Lung (tissue), 12 donors: Measurements from ENCODE around the gene LMO3. TPM values are rescaled to one million over a fixed set of nuclear protein-coding genes. Genes with fewer than 3 reads are reported as not detected.

Experiments used
- ATAC-seq: fragments of 200-7000 bp; cut with Tn5 transposase; one replicate; pipeline ENCODE4 v1.9.1; 2020; ENCODE audit warnings: moderate number of reproducible peaks; ENCODE audit not compliant: insufficient read depth, low FRiP score
- DNase-seq, 3 donors: peaks; one replicate each; pipeline ENCODE4 v3.0.0-alpha.2; 2013 to 2017
- H3K27ac ChIP-seq, 2 donors: one replicate each; pipeline ENCODE4 v1.5.1; 2013; ENCODE audit warnings: mild to moderate bottlenecking in 2 of 2, moderate library complexity in 2 of 2, control low read depth in 1 of 2, inconsistent platforms in 1 of 2, low read depth in 1 of 2, low read length in 1 of 2
- H3K27me3 ChIP-seq, 3 donors: one replicate each; pipeline ENCODE4 v1.5.1; 2013; ENCODE audit warnings: low read length in 2 of 3; ENCODE audit not compliant: control insufficient read depth in 3 of 3, insufficient read depth in 3 of 3
- H3K36me3 ChIP-seq, 4 donors: one replicate each; pipeline ENCODE4 v1.5.1; 2013; ENCODE audit warnings: low read length in 4 of 4, mild to moderate bottlenecking in 1 of 4, moderate library complexity in 1 of 4; ENCODE audit not compliant: control insufficient read depth in 4 of 4, insufficient read depth in 4 of 4
- H3K4me1 ChIP-seq, 5 donors: one replicate each; pipeline ENCODE4 v1.5.1; 2013; ENCODE audit warnings: low read length in 5 of 5, mild to moderate bottlenecking in 2 of 5, moderate library complexity in 1 of 5; ENCODE audit not compliant: control insufficient read depth in 5 of 5, insufficient read depth in 5 of 5
- H3K4me3 ChIP-seq: one replicate; pipeline ENCODE4 v1.5.1; 2013; ENCODE audit warnings: mild to moderate bottlenecking, control low read depth, moderate library complexity
- H3K9ac ChIP-seq, 2 donors: one replicate each; pipeline ENCODE4 v1.5.1; 2013; ENCODE audit warnings: low read length in 2 of 2, control low read depth in 1 of 2; ENCODE audit not compliant: insufficient read depth in 1 of 2
- H3K9me3 ChIP-seq, 4 donors: one replicate each; pipeline ENCODE4 v1.5.1; 2013; ENCODE audit warnings: low read length in 3 of 4, mild to moderate bottlenecking in 1 of 4, moderate library complexity in 1 of 4; ENCODE audit not compliant: control insufficient read depth in 4 of 4, insufficient read depth in 3 of 4
- WGBS, 2 donors: extraction: QIAGEN DNeasy Blood & Tissue Kit; methylation state at CpG; one replicate each; pipeline ENCODE4 v1.1.7; 2013; 5-methylcytosine and 5-hydroxymethylcytosine counted together
- polyA plus RNA-seq, 2 donors: library from polyadenylated mRNA; stranded (reverse); fragments of 200-250 nt; gene quantifications; one replicate each; pipeline ENCODE4 v1.2.1, GENCODE V29; 2013
- total RNA-seq, 2 donors: library from RNA; depleted of rRNA in 1 of 2; stranded (reverse); fragments of >200 nt in 1 of 2; gene quantifications; one replicate each; pipeline ENCODE4 v1.2.1, GENCODE V29; 2014 to 2021
- TF ChIP-seq, protein P1 (sequence below): IDR thresholded peaks from 2 replicates; pipeline ENCODE4 v1.5.1; 2012; ENCODE audit warnings: mild to moderate bottlenecking; ENCODE audit errors: control extremely low read depth, extremely low read depth
- donor health status: control.
- donor health status: control.
- donor health status: Bipolar disorder and iron deficiency.
- donor health status: healthy.
- donor health status: DM: yes; HTN: yes; CAD: no.

Gene LMO3
- total and polyA plus RNA-seq, 4 donors, result 54.0 to 176 (median 137) TPM

DNA sequence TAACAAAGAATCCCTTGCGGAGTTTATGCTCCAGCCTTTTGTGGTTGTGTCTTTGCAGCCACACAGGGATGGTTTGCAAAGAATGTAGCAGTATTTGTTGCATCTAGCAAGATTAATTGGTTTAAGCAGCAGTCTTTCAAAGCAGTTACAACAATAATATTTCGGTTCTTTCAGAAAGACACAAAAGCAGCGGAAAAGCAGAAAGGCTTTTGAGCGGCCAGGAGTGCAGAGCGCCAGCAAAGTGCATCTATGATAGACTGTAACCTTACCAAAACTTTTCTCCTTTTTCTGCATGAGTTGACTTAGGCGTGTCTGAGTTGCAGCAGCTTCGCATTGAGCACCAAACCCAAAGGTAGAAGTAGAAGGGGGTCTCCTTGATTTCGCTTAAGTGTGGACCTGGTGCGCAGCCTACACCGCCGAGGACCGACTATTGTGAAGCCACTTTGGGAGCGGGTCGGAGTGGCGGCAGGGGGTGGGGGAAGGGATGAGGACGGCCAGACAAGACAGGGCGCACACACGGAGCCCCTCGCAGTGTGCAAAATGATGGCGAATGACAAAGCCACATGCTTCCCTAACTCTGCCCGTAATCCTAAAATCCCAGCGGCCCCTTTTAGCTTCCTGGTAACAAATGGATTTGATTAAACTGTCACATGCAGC, 1.2 kb downstream of the LMO3 start:
- Histone ChIP-seq H3K4me3 (peak overlapping the region; percentile 46), H3K36me3 (no peaks in the 10 kb centered on the region), H3K9ac (peak overlapping the region in 1 of 2 donors; percentile 23), H3K27me3 (peaks cover 0 to 41% (median 34%) of the 10 kb centered on the region in 3 donors), H3K9me3 (peaks cover 0 to 1% (median 0%) of the 10 kb centered on the region in 4 donors), H3K27ac (peak overlapping the region in 1 of 2 donors; percentile 80), H3K4me1 (peaks cover 0 to 31% (median 8%) of the 10 kb centered on the region in 5 donors)
- DNase-seq (peak in 2 of 3 donors; percentile 21 to 50), ATAC-seq (no peak)
- TF ChIP-seq, protein P1, sequence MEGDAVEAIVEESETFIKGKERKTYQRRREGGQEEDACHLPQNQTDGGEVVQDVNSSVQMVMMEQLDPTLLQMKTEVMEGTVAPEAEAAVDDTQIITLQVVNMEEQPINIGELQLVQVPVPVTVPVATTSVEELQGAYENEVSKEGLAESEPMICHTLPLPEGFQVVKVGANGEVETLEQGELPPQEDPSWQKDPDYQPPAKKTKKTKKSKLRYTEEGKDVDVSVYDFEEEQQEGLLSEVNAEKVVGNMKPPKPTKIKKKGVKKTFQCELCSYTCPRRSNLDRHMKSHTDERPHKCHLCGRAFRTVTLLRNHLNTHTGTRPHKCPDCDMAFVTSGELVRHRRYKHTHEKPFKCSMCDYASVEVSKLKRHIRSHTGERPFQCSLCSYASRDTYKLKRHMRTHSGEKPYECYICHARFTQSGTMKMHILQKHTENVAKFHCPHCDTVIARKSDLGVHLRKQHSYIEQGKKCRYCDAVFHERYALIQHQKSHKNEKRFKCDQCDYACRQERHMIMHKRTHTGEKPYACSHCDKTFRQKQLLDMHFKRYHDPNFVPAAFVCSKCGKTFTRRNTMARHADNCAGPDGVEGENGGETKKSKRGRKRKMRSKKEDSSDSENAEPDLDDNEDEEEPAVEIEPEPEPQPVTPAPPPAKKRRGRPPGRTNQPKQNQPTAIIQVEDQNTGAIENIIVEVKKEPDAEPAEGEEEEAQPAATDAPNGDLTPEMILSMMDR, result no peak
- WGBS, 2 donors, result 10 to 16% methylated on average over 22 of the region's 22 CpGs

DNA sequence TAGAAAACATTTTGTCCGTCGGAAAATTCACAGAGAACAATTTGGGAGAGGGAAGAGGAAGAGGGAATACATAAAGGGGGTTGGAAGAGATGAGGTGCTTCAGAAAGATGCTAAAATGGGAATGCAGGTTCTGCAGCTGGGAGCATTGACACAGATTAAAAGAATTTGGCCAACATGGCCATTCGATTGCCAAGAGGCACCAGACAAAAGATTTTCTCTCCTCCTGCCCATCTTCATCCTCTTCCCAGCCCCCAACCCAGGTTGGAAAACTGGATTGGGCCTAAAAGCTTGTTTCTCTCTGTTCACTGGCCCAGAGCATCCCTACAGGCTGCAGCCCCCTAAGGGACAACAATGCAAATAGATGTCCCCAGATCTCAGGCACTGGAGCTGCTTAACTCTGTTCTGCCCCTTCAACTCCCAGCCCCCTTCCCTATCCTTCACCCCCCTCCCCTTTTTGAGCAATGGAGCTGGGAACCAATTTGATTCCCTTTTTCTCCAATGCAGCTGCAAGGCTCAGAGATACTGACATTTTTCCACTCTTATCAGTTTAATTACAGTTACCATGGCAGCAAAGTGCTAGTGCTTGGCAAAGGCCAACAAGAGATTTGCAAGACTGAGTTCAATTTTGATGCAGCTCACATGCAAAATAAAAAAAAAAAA, 1.9 kb downstream of the LMO3 start:
- 64 to 73% methylated on average over 3 of the region's 3 CpGs for WGBS, 2 donors
- Histone ChIP-seq H3K4me1 (peaks cover 0 to 24% (median 8%) of the 10 kb centered on the region in 5 donors), H3K9ac (no peak overlapping the region), H3K36me3 (no peaks in the 10 kb centered on the region), H3K27ac (peak overlapping the region in 1 of 2 donors; percentile 80), H3K9me3 (peaks cover 0 to 1% (median 0%) of the 10 kb centered on the region in 4 donors), H3K27me3 (peaks cover 0 to 34% (median 28%) of the 10 kb centered on the region in 3 donors), H3K4me3 (peak overlapping the region; percentile 46)
- ATAC-seq (no peak), DNase-seq (peak; percentile 35 to 79 (median 78))
- TF ChIP-seq, protein P1, result no peak

DNA sequence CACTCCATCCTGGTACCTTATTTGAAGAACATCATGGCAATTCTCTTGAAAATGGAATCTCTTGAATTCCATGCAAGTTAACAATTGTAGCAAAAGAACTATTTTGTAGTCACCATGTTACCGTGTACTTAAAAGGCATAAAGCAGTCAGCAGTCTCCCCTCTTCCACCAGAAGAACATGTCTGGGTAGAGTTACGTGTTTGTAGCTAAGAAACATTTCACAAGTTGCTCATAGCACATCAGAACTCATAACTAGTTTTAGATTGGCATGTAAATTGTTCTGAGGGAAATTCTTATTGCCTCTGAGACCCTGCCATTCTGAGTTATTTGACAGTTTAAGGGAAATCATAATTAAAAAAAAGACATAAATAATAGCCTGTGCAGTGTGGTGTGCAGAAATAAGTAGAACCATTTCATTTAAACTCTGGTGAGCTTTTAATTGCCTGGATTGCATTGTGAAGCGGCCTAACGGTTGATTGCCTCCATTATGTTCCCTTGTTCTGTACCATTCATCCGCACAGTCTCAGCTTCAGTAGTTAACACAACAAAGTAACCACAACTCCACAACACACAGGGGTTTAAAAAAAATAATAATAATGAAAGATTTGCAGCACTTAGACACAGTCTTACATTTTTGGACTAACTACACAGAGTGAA, 2.6 kb downstream of the LMO3 start:
- Histone ChIP-seq H3K27ac (peak overlapping the region in 1 of 2 donors; percentile 74), H3K36me3 (no peaks in the 10 kb centered on the region), H3K27me3 (peaks cover 0 to 27% (median 21%) of the 10 kb centered on the region in 3 donors), H3K9ac (no peak overlapping the region), H3K4me1 (peaks cover 0 to 24% (median 8%) of the 10 kb centered on the region in 5 donors), H3K9me3 (peaks cover 0 to 1% (median 0%) of the 10 kb centered on the region in 4 donors), H3K4me3 (no peak overlapping the region)
- ATAC-seq (no peak), DNase-seq (no peak)
- TF ChIP-seq, protein P1, result no peak
- 72 to 83% methylated on average over 5 of the region's 5 CpGs for WGBS, 2 donors
